Ishikawa (cell line): ENCODE measurements around the gene CHP1.

ENCODE experiments used
- CEBPB ChIP-seq: IDR thresholded peaks from 2 replicates; pipeline ENCODE4 v1.6.1; 2012
- CREB1 ChIP-seq: IDR thresholded peaks from 2 replicates; pipeline ENCODE4 v1.6.1; 2012; ENCODE audit warnings: low read depth
- EGR1 ChIP-seq: IDR thresholded peaks from 2 replicates; pipeline ENCODE4 v1.6.1; 2012
- EP300 ChIP-seq: IDR thresholded peaks from 2 replicates; pipeline ENCODE4 v1.6.1; 2012; ENCODE audit warnings: borderline replicate concordance
- FOXM1 ChIP-seq: IDR thresholded peaks from 2 replicates; pipeline ENCODE4 v1.6.1; 2012; ENCODE audit warnings: low read depth, borderline replicate concordance
- NFIC ChIP-seq: IDR thresholded peaks from 2 replicates; pipeline ENCODE4 v1.6.1; 2012
- RAD21 ChIP-seq: IDR thresholded peaks from 2 replicates; pipeline ENCODE4 v1.6.1; 2012; ENCODE audit warnings: low read depth
- TAF1 ChIP-seq: IDR thresholded peaks from 2 replicates; pipeline ENCODE4 v1.6.1; 2012; ENCODE audit warnings: low read depth, mild to moderate bottlenecking
- TCF12 ChIP-seq: IDR thresholded peaks from 2 replicates; pipeline ENCODE4 v1.6.1; 2012; ENCODE audit warnings: low read depth
- TEAD4 ChIP-seq: IDR thresholded peaks from 2 replicates; pipeline ENCODE4 v1.6.1; 2012
- YY1 ChIP-seq: IDR thresholded peaks from 2 replicates; pipeline ENCODE4 v1.6.1; 2012; ENCODE audit warnings: low read depth
- ZBTB7A ChIP-seq: IDR thresholded peaks from 2 replicates; pipeline ENCODE4 v1.6.1; 2012; ENCODE audit warnings: low read depth
- TF ChIP-seq, protein P1 (sequence below): IDR thresholded peaks from 2 replicates; pipeline ENCODE4 v1.6.1; 2012
- TF ChIP-seq, protein P2 (sequence below): IDR thresholded peaks from 2 replicates; pipeline ENCODE4 v1.6.1; 2012; ENCODE audit warnings: low read depth, mild to moderate bottlenecking
- TF ChIP-seq, protein P3 (sequence below): IDR thresholded peaks from 2 replicates; pipeline ENCODE4 v1.6.1; 2012

Gene CHP1

DNA sequence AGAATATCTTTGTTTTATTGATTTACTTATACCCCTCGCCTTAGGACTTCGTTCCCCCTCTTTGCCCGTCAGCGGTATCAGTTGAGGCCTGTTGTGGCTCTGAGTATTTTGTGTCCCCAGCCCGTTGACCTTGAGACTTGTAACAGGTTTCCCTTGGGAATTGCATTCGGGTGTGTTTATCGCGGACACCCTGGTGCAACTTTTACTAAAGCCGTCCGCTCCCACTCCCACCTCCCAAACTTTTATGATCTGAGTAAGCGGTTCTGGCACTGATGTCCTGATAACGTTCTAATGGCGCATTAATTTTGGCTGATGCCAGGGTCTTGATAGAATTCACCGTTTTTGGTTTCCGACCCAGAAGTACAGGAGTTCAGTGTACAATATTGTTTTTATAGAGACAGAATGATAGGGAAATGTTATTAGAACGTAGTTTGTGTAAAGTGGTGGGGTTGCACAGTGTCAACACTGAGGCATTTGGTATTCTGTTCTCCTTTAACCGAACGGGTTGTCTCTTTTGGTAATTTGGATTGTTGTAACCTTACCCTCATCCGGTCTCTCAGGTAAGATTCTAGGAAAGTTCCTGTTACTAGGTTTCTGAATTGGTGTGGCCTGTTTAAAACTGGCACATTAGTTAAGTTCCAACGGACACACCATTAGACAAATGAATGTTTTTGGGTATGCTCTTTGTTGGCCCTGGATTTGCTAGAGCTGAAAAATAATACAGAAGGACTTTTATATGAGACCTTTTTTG, 53.5 kb downstream of the CHP1 start:
- TF ChIP-seq EP300 (no peak), FOXM1 (no peak), ZBTB7A (no peak), RAD21 (no peak), YY1 (no peak), CREB1 (no peak), TEAD4 (no peak), EGR1 (no peak), NFIC (no peak), TAF1 (no peak), TCF12 (no peak)
- TF ChIP-seq, protein P1, sequence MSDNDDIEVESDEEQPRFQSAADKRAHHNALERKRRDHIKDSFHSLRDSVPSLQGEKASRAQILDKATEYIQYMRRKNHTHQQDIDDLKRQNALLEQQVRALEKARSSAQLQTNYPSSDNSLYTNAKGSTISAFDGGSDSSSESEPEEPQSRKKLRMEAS, result no peak

DNA sequence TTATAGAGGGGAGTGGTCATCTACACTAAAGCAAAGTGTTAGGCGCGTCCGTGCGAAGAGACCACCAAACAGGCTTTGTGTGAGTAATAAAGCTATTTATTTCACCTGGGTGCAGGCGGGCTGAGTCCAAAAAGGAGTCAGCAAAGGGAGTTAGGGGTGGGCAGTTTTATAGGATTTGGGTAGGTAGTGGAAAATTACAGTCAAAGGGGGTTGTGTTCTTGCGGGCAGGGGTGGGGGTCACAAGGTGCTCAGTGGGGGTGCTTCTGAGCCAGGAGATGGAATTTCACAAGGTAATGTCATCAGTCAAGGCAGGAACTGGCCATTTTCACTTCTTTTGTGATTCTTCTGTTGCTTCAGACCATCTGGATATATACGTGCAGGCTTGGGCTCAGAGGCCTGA, 54.2 kb downstream of the CHP1 start:
- TF ChIP-seq RAD21 (no peak), FOXM1 (no peak), TAF1 (no peak), NFIC (no peak), EGR1 (no peak), CREB1 (no peak), CEBPB (no peak), YY1 (no peak), TEAD4 (no peak), TCF12 (no peak), ZBTB7A (no peak)
- TF ChIP-seq, protein P2, sequence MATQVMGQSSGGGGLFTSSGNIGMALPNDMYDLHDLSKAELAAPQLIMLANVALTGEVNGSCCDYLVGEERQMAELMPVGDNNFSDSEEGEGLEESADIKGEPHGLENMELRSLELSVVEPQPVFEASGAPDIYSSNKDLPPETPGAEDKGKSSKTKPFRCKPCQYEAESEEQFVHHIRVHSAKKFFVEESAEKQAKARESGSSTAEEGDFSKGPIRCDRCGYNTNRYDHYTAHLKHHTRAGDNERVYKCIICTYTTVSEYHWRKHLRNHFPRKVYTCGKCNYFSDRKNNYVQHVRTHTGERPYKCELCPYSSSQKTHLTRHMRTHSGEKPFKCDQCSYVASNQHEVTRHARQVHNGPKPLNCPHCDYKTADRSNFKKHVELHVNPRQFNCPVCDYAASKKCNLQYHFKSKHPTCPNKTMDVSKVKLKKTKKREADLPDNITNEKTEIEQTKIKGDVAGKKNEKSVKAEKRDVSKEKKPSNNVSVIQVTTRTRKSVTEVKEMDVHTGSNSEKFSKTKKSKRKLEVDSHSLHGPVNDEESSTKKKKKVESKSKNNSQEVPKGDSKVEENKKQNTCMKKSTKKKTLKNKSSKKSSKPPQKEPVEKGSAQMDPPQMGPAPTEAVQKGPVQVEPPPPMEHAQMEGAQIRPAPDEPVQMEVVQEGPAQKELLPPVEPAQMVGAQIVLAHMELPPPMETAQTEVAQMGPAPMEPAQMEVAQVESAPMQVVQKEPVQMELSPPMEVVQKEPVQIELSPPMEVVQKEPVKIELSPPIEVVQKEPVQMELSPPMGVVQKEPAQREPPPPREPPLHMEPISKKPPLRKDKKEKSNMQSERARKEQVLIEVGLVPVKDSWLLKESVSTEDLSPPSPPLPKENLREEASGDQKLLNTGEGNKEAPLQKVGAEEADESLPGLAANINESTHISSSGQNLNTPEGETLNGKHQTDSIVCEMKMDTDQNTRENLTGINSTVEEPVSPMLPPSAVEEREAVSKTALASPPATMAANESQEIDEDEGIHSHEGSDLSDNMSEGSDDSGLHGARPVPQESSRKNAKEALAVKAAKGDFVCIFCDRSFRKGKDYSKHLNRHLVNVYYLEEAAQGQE, result no peak
- TF ChIP-seq, protein P1, result no peak
- TF ChIP-seq, protein P3, sequence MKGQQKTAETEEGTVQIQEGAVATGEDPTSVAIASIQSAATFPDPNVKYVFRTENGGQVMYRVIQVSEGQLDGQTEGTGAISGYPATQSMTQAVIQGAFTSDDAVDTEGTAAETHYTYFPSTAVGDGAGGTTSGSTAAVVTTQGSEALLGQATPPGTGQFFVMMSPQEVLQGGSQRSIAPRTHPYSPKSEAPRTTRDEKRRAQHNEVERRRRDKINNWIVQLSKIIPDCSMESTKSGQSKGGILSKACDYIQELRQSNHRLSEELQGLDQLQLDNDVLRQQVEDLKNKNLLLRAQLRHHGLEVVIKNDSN, result no peak

DNA sequence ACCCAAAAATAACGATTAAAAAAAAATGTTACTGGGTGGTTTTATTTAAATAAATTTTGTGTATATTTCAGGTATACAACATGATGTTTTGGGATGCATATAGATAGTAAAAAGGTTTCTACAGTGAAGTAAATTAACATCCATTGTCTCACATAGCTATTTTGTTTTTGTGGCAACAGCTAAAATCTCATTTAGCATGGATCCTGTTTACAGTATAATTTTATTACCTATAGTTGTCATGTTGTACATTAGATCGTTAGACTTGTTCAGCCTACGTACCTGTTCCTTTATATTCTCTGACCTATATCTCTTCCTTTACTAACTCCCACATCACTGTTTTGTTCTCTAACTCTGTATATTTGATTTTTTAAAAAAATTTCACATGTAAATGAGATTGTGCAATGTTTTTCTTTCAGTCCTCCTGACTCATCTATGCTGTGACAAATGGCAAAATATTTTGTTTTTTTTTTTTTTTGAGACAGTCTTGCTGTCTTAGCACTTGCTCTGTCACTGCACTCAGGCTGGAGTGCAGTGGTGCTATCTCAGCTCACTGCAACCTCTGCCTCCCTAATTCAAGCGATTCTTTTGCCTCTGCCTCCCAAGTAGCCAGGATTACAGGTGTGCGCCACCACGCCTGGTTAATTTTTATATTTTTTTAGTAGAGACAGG, 55.7 kb downstream of the CHP1 start:
- TF ChIP-seq EP300 (no peak), EGR1 (no peak), TAF1 (no peak), ZBTB7A (no peak), RAD21 (no peak), TCF12 (no peak), NFIC (no peak), CEBPB (no peak), CREB1 (no peak), TEAD4 (no peak), FOXM1 (no peak), YY1 (no peak)
- TF ChIP-seq, protein P1, result no peak
- TF ChIP-seq, protein P2, result no peak
- TF ChIP-seq, protein P3, result no peak

DNA sequence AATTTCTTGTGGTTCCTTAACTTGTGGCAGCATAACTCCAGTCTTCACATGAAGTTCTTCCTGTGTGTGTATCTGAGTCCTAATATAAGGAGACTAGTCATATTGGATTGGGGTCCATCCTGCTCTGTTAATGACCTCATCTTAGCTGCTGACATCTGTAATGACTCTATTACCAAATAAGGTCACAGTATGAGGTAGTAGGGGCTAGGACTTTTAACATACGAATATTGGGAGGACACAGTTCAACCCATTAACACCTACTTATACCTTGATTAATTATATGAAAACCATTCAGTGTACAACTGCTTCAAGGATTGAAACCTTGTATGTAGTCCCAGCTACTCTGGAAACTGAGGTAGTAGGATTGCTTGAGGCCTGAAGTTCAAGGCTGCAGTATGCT, 57.4 kb downstream of the CHP1 start:
- TF ChIP-seq, protein P3, result no peak
- no peak for TF ChIP-seq NFIC
- TF ChIP-seq, protein P1, result no peak
- TF ChIP-seq CREB1, result no peak
- TF ChIP-seq TAF1, result no peak
- TF ChIP-seq FOXM1, result no peak
- TF ChIP-seq YY1, result no peak
- TF ChIP-seq ZBTB7A, result no peak
- TF ChIP-seq EP300, result no peak
- TF ChIP-seq, protein P2, result no peak
- TF ChIP-seq TCF12, result no peak
- no peak for TF ChIP-seq EGR1
- no peak for TF ChIP-seq TEAD4
- no peak for TF ChIP-seq CEBPB
- no peak for TF ChIP-seq RAD21
